Cardiac muscle cell (in vitro differentiated cells and primary cell): ENCODE measurements around the gene KCNH1. TPM values are rescaled to one million over a fixed set of nuclear protein-coding genes. Genes with fewer than 3 reads are reported as not detected.

Experiments
- DNase-seq, 2 donors: peaks; one replicate each; pipeline versions ENCODE4 v3.0.0 to v3.0.0-alpha.2; 2010 to 2017; ENCODE audit warnings: low read depth in 1 of 2, low spot score in 1 of 2
- H3K27ac ChIP-seq: fragments of 200-600 bp; sonication (generic); 2 replicates; pipeline ENCODE4 v1.5.1; 2016
- H3K27me3 ChIP-seq: fragments of 200-600 bp; sonication (generic); 2 replicates; pipeline ENCODE4 v1.6.0; 2016; ENCODE audit warnings: control low read depth
- H3K36me3 ChIP-seq: fragments of 200-600 bp; sonication (generic); 2 replicates; pipeline ENCODE4 v1.5.1; 2016; ENCODE audit warnings: control low read depth
- H3K4me1 ChIP-seq: fragments of 200-600 bp; sonication (generic); 2 replicates; pipeline ENCODE4 v1.8.1; 2017; ENCODE audit warnings: low read depth, mild to moderate bottlenecking, mixed run types
- H3K4me3 ChIP-seq: fragments of 200-600 bp; sonication (generic); 2 replicates; pipeline ENCODE4 v1.5.1; 2016; ENCODE audit warnings: mild to moderate bottlenecking
- H3K9me3 ChIP-seq: fragments of 200-600 bp; sonication (generic); 2 replicates; pipeline ENCODE4 v1.5.1; 2017; ENCODE audit warnings: low read depth, mild to moderate bottlenecking, control low read depth
- CTCF ChIP-seq: IDR thresholded peaks from 2 replicates; pipeline ENCODE4 v1.5.1; 2012; ENCODE audit warnings: low read depth, mild to moderate bottlenecking, low read length
- polyA plus RNA-seq: library from polyadenylated mRNA; unstranded; fragments of >200 nt; fragmentation: Nextera tagmentation; extraction: Ambion mirVana; gene quantifications from 2 replicates; pipeline ENCODE4 v1.2.1, GENCODE V29; 2016
- total RNA-seq: library from RNA; depleted of rRNA; stranded (reverse); fragments of >200 nt; gene quantifications from 2 replicates; pipeline ENCODE4 v1.2.3, GENCODE V29; 2016

KCNH1 gene
- total and polyA plus RNA-seq, 2 experiments from 2014 or later: 0.54 TPM; not detected in 1

GRCh38 chr1:210850556-210850955 lies 283.4 kb downstream of the KCNH1 start:
- Histone ChIP-seq H3K27ac (no peak overlapping the region), H3K36me3 (no peaks in the 10 kb centered on the region), H3K4me3 (no peak overlapping the region), H3K27me3 (no peaks in the 10 kb centered on the region), H3K9me3 (no peaks in the 10 kb centered on the region), H3K4me1 (no peaks in the 10 kb centered on the region)
- no peak for DNase-seq
- no peak for TF ChIP-seq CTCF

GRCh38 chr1:210848474-210848873 lies 285.5 kb downstream of the KCNH1 start:
- no peak for DNase-seq
- H3K36me3 ChIP-seq: no peaks in the 10 kb centered on the region
- no peak overlapping the region for H3K27ac ChIP-seq
- TF ChIP-seq CTCF: no peak
- H3K4me3 ChIP-seq: no peak overlapping the region
- H3K9me3 ChIP-seq: no peaks in the 10 kb centered on the region
- H3K27me3 ChIP-seq: no peaks in the 10 kb centered on the region
- H3K4me1 ChIP-seq: no peaks in the 10 kb centered on the region

GRCh38 chr1:210841926-210842625 lies 291.9 kb downstream of the KCNH1 start:
- no peak for TF ChIP-seq CTCF
- Histone ChIP-seq H3K36me3 (no peaks in the 10 kb centered on the region), H3K4me3 (no peak overlapping the region), H3K27me3 (no peaks in the 10 kb centered on the region), H3K27ac (no peak overlapping the region), H3K9me3 (no peaks in the 10 kb centered on the region), H3K4me1 (no peaks in the 10 kb centered on the region)
- DNase-seq: no peak

- H3K36me3 ChIP-seq: no peaks in the 10 kb centered on the region
- TF ChIP-seq CTCF: no peak
- no peak overlapping the region for H3K4me3 ChIP-seq
- H3K4me1 ChIP-seq: no peaks in the 10 kb centered on the region
- no peaks in the 10 kb centered on the region for H3K9me3 ChIP-seq
- no peak for DNase-seq
- no peak overlapping the region for H3K27ac ChIP-seq
- no peaks in the 10 kb centered on the region for H3K27me3 ChIP-seq
Observed at GRCh38 chr1:210830034-210831028, 303.6 kb downstream of the KCNH1 start.

- Histone ChIP-seq H3K9me3 (no peaks in the 10 kb centered on the region), H3K36me3 (no peaks in the 10 kb centered on the region), H3K27me3 (no peaks in the 10 kb centered on the region), H3K4me1 (no peaks in the 10 kb centered on the region), H3K27ac (no peak overlapping the region), H3K4me3 (no peak overlapping the region)
- no peak for TF ChIP-seq CTCF
- DNase-seq: no peak
Observed at GRCh38 chr1:210828996-210829596, 304.9 kb downstream of the KCNH1 start.
